Activated T-helper 1 cell treated with Interleukin-2 at 50 U/mL for 16 hours (primary cell): Measurements from ENCODE around the gene TENM4.

Experiments
- DNase-seq: peaks from one replicate; pipeline ENCODE4 v3.0.0-alpha.2; 2020; ENCODE audit warnings: low read depth

TENM4 gene

DNA sequence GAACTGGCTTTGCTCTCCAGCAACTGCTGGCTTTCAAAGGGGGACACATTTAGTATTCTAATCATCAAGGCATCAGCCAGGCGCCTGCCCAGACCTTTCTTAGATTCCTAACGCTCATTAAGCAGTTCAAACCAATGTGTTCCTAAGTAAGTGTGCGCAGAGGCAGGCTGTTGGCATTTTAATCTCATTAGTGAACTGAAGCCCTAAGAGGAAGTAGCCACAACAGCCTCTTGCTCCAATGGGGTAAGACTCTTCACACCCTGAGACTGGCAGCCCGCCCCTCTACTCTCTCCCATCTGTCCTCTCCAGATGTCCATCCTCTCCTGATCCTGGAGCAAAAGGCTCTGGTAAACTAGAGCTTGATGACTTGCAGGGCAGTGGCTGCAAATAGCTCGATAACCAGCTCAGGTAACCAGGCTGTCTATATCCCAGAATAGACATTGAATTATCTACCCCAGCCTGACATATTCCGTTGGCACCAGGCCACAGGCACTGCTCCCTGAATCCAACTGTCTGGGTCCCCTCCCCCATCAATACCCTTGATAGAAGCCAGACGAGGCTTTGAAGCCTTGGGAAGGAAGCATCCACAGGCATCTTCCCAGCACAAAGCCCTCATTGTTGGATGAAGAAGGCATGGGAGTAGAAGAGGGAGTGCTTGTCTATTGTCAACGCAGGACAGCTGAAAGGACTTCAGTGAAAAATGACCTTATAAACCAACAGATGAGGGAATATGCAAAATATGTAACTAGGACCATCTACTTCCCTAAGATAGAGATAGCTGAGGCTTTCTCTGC, 321.1 kb downstream of the TENM4 start:
- no peak for DNase-seq

DNA sequence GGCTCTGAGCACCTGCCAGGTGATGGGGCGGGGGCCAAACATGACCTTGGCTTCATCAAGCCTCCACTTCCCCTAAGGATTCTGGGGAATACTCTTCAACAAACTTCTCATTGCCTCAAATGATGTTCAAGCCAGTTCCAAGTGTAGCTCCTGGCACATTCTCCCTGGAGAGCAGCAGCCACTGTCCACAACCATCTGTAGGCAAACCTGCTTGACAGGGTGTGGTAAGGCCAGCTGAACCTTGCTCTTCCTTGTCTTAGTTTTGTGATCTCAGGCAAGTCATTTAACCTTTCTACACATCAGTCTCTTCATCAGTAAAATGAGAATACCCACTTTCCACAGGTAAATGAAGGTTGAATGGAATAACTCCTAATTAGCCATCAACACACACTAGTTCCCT, 323.3 kb downstream of the TENM4 start:
- DNase-seq: no peak

DNA sequence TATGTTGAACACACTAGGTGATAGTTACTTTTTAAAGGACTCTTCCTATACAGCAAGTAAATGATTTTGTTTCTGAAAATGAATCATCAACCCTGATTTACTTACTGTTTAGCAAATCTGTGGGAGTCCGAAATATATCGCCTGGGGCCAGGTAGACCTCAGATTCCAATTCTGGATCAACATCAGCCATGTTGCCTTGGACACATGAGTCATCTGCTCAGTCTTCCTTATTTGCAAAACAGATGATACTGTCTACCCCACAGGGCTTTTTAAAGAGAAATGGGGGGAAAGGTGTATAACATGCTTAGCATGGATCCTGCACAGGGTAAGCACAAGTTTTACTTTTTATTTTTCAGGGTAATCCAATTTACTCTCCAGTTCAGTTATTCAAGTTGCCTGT, 324.2 kb downstream of the TENM4 start:
- no peak for DNase-seq

DNA sequence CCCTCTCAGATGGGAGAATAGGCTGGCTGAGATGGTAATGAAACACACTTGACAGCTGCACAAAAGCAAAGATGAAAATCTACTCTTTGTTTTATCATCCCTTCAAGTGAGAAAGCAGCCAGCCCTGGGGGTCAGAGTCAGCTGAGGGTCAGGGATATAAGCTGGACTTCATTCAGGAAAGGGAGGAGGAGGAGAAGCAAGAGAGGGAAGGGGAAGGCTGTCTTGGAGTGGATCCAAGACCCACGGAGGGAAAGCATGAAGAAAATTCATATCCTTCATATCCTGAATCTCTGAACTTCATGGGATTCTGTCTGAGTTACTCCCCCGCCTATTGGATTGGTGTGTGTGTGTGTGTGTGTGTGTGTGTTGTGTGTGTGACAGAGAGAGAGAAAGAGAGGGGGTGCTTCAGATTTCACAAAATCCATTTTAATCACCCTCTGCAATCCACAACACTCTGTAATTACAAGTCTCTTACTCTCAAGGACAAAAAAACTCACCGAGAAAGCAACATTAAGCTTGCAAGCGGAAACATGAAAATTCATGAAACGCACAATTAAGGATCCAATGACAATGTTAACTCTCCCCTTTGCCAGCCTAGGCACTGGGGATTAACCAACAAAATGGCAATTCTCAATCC, 327.7 kb downstream of the TENM4 start:
- DNase-seq: no peak

DNA sequence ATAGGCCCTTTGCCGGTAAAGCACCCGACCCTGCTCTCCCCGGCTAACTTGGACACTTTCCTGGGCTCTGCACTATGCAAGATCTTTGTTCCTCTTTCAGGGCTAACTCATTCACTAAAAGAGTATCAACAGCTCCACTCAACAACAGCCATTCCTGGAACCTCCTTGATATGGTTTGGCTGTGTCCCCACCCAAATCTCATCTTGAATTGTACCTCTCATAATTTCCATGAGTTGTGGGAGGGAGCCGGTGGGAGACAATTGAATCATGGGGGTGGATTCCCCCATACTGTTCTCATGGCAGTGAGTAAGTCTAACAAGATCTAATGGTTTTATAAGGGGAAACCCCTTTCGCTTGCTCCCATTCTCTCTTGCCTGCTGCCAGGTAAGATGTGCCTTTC, 330.0 kb downstream of the TENM4 start:
- no peak for DNase-seq

DNA sequence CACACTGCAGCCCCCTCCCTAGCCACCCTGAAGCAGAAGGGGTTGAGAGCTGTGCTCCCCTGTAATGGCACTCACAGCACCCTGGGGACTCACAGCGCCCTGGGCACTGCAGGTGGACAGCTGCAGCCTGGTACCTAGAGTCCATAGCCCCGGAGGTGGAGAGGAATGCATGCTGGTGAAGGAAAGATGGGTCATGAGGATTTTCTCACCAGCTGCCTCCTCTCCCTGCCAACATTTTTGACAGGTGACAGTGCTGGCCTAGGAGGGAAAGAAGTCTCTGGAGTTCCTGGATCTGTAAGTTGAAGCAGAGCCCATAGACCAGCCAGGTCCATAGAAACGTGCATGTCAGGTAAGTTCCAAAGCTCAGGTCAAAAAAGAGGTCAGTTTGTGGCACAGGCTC, 330.5 kb downstream of the TENM4 start:
- DNase-seq: no peak

DNA sequence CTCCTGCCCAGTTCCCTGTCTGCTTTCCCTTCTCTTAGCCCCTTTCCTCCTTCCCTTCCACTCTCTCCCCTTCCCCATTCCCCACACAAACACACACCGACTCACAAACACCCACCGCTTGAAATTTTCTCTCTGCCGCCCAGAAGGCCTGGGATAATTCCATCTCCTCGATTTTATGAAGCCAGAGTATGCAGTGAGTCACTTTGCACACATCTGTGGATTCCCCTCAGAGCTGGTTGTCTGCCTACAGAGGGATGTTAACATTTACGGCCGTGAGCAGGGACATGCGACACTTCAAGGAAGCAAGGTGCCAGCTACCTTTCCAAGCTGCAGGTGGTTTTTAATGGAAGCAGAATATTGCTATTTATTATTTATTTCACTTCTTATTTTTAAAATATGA, 332.0 kb downstream of the TENM4 start:
- DNase-seq: no peak

- DNase-seq: no peak
Measured at GRCh38 chr11:79102840-79103239, 338.0 kb downstream of the TENM4 start.

DNA sequence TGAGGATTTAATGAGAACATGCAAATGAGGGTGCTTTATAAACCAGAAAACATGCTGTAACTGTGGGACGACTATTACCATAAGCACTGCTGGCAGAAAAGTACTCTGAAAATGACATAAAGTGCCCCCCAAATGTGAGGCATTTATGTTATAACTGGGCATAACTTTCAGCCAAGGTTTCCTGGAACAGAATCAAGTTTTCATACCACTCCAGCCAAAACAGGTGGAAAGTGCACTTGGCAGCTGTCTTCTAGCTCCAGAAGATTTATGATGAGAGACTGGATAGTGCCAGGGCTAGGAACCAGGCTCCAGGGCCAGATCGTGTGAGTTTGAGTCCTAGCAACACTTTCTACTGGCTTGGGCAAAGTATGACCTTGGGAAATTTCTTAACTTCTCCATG, 339.2 kb downstream of the TENM4 start:
- no peak for DNase-seq

DNA sequence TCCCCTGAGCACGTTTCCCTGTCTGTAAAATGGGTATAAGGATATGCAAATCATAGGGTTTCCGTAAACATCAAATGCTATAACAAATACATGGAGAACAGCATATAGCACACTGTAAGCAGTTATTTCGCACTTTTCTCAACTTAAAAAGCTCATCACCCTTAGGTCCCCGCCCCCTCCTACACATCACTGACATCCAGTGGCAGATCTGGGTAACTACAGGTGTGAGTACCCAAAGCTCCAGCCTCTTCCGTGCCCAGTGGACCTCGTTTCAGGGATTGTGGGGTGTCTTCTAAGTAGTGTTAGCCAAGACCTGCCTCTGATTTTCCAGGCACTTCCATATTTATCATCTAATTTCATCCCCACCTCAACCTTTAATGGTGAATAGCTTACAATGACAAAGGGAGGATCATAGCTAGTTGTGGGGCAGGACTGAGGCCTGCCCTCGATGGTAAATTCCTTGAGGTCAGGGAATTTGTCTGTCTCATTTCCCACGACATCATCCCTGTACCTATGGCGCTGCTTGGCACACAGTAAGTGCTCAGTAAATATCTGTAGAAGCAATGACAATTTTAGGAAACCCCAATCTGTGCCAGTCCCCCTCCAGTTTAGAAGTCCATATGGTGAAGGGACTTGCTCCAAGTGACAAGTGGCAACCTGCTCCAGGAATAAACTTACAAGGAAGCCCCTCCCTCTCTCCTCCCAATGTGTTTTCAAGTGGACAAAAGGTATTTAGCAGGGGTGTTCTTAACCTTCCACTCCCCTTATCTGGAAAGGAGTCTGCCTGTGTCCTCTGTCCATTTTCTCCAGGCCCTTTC, 340.5 kb downstream of the TENM4 start:
- no peak for DNase-seq

DNA sequence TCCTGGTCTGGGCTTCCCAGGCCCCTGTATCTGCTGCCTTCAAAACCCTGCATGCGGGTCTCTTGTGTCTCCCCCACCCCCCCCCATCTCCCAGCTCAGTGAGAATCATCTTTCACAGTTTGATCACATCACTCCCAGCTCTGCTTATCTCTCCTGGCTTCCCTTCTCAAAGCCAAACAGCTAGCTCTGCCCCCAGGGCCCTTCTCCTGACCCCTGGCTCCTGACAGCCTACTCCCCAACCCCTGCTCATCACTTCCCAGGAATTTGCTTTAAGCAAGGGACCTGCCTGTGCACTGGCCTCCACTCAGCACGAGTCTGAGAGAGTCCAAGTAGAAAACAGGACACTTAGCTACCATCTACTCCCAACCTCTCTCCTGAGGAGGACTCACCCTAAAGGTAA, 342.7 kb downstream of the TENM4 start:
- no peak for DNase-seq

- no peak for DNase-seq
Measured at GRCh38 chr11:79097246-79097875, 343.5 kb downstream of the TENM4 start.

GRCh38 chr11:79095424-79095823, 345.4 kb downstream of the TENM4 start:
- no peak for DNase-seq

- no peak for DNase-seq
Measured at GRCh38 chr11:79094616-79095015, 346.2 kb downstream of the TENM4 start.

DNA sequence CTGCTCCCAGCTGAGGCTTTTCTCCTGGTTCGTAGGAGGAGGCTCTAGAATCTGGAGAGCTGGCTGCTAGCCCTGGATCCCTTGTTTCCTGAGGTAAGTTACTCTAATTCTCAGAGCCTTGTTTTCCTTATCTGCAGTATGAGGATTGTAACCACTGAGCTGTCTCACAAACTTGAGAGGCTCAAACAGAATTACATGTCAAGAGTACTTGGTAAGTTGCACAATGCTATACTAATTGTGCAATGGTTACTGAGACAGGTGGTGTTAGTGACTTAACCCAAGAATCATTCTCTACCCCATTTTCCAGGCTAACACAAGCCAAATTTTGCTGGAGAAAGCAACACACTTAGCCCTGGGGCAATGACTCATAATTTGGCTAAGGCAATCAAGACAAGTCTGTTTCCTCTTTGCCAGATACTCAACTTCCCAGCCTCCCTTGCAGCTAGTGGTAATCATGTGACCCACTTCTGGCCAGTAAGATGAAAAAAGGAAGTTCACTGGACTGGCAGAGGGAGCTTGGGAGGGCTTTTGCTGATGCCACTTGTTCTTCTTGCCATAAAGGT, 348.0 kb downstream of the TENM4 start:
- DNase-seq: no peak

GRCh38 chr11:79090191-79090705, 350.6 kb downstream of the TENM4 start:
- DNase-seq: no peak

DNA sequence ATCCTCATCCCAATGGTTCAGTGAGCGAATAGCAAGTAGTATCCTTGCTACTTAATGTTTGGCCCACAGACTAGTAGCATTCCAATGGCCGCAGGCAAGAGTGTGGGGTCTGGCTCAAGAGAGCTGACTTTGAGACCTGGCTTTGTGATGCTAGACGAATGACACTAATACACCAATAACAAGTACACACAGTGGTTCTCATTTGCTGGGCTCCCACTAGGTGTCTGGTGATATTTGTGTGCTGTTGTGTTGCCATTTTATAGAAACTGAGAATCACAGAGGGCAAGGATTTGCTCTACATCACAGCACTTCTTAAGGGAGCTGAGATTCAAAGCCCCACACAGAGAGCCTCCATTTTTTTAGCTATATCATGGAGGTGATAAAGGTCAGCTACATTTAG, 351.2 kb downstream of the TENM4 start:
- DNase-seq: no peak

- no peak for DNase-seq
Measured at GRCh38 chr11:79088967-79089366, 351.9 kb downstream of the TENM4 start.

DNA sequence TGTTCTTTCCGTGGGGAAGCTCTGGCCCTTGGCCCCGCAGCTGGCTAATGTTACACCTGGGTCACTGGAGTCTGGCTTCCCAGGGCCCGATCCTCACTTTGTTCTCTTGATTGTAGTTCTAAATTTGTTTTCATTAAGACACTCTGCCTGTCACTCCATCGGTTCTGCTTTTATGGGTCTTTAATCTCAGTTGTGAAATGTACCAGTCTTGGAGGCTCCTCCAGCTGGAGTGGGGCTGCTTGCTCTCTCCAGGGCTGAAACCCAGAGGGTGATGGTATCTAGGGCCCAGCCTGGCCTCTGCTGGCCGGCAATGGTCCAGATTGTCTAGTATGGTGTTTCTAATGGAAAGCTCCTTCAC, 352.9 kb downstream of the TENM4 start:
- no peak for DNase-seq

DNA sequence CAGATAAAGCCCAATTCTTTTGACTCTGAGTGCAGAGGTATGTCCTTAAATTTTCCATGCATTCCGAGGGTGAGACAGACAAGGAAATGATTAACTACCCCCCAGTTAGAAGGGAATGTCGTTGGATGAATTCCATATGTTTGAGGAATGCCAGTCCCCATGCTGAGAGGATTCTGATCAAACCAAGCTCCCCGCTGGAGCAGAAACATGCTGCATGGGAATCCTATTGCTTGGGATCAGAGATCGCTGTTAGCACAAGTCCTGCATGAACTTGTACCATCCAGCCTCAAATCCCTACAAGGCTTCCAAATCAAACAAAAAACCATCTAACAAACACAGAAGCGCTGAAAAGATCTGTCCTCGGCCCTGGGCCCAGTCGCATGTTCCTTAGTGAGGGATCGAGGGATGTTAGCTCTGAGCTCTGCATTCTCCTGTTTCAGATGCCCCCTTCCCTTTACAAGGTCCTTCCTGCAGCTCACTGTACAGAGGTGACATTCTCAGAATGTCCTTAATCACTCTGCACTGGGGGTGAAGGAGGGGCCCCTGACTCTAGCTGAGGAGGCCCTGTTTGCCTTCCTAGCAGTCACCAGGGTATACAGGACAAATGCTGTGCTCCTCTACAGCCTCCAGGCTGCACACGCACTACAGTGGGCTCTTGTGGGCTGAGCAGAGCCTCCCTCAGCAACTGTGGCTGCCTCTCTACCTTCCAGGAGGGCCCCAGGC, 353.4 kb downstream of the TENM4 start:
- DNase-seq: no peak

GRCh38 chr11:79086056-79086455, 354.8 kb downstream of the TENM4 start:
- no peak for DNase-seq
